ENCODE results near the gene LRRC52. TPM values are rescaled to one million over a fixed set of nuclear protein-coding genes. Genes with fewer than 3 reads are reported as not detected.

Gene LRRC52
- total and polyA plus RNA-seq, 2 of the 8 experiments (the other 6 are each of a cell fraction or from before 2014, with no cell fraction given), result 0.05 TPM; not detected in 1

- H3K79me1 ChIP-seq (ENCODE audit: low read depth, low read length), result no peaks in the 10 kb centered on the region
- DNase-seq (ENCODE audit: low read depth in 1 of 2, low spot score in 2 of 2) (no peak), FAIRE-seq (no peak)
- H2BK120ac ChIP-seq (replicated peaks; ENCODE audit: low read depth, low read length), result no peak overlapping the region
- H2AFZ ChIP-seq (ENCODE audit: low read length), result no peak overlapping the region
- no peak overlapping the region for H3K23ac ChIP-seq (ENCODE audit: insufficient read length)
- H2BK5ac ChIP-seq (ENCODE audit: low read depth, low read length), result no peak overlapping the region
- no peaks in the 10 kb centered on the region for H4K20me1 ChIP-seq (replicated peaks in 1 of 2; ENCODE audit: control insufficient read depth in 1 of 2, insufficient read depth in 2 of 2, low read length in 2 of 2)
- no peak overlapping the region for H4K91ac ChIP-seq (replicated peaks; ENCODE audit: insufficient read length, low read length)
- no peak overlapping the region for H2BK12ac ChIP-seq (ENCODE audit: low read depth, low read length)
- H3K4me2 ChIP-seq (ENCODE audit: insufficient read depth in 1 of 2, low read depth in 2 of 2, low read length in 2 of 2), result no peak overlapping the region
- H4K5ac ChIP-seq (ENCODE audit: insufficient read length, low read depth, low read length), result no peak overlapping the region
- CTCF ChIA-PET (ENCODE audit: partially characterized antibody), result interaction anchor here (0.5 kb wide), 1 partner anchor 436 kb away, joined by 3 read pairs; no protein-coding TSS in a partner anchor
- no peak overlapping the region for H2AK5ac ChIP-seq (ENCODE audit: low read depth, low read length)
- no peak overlapping the region for H3K9ac ChIP-seq (replicated peaks in 1 of 4; ENCODE audit: extremely low read depth in 1 of 4, low read depth in 3 of 4, low read length in 3 of 4)
- H3K36me3 ChIP-seq (ENCODE audit: control insufficient read depth in 2 of 4, insufficient read depth in 4 of 4, low read length in 3 of 4), result no peaks in the 10 kb centered on the region
- H3K27me3 ChIP-seq (replicated peaks in 1 of 4; ENCODE audit: control insufficient read depth in 3 of 4, extremely low read depth in 1 of 4, insufficient read depth in 3 of 4, low read length in 3 of 4), result peaks cover 0 to 2% (median 0%) of the 10 kb centered on the region in 4 experiments; a peak in 1 of 7 replicates
- no peaks in the 10 kb centered on the region for H3K4me1 ChIP-seq (replicated peaks in 1 of 4; ENCODE audit: control insufficient read depth in 3 of 4, insufficient read depth in 4 of 4, low read length in 3 of 4)
- H3K14ac ChIP-seq (ENCODE audit: insufficient read length), result no peak overlapping the region
- H3K56ac ChIP-seq (replicated peaks; ENCODE audit: insufficient read length, low read depth, low read length), result no peak overlapping the region
- H3K18ac ChIP-seq (ENCODE audit: extremely low read depth, low read length), result no peak overlapping the region
- WGBS, 2 experiments (ENCODE audit: extremely low coverage in 1 of 2, insufficient coverage in 1 of 2, insufficient read length in 1 of 2, insufficient replicate concordance in 2 of 2, low coverage in 1 of 2, low lambda C conversion rate in 2 of 2, missing lambda C conversion rate in 1 of 2), result 85% methylated on average over 6 of the region's 6 CpGs; no CpG with 5 or more reads in 1 of the 2 experiments
- no peaks in the 10 kb centered on the region for H3K9me3 ChIP-seq (ENCODE audit: insufficient read depth in 2 of 2, low read depth in 1 of 2, low read length in 1 of 2)
- H3K4me3 ChIP-seq (ENCODE audit: extremely low read depth in 1 of 4, insufficient read depth in 2 of 4, low read depth in 3 of 4, low read length in 4 of 4), result no peak overlapping the region
- no peak overlapping the region for H2BK20ac ChIP-seq (ENCODE audit: low read length)
- H3K4ac ChIP-seq (replicated peaks; ENCODE audit: insufficient read length, low read depth, low read length), result no peak overlapping the region
- POLR2A ChIA-PET (ENCODE audit: partially characterized antibody), result no interaction called here
- no peak overlapping the region for H3K27ac ChIP-seq (ENCODE audit: low read depth, low read length)
- no peak for TF ChIP-seq KDM4A (IDR thresholded peaks at IDR 0.05; ENCODE audit: low read depth, low read length, severe bottlenecking)
- TF ChIP-seq KDM1A (IDR thresholded peaks at IDR 0.05; ENCODE audit: borderline replicate concordance, low read length), result no peak
- TF ChIP-seq HDAC2 (IDR thresholded peaks at IDR 0.05; ENCODE audit: borderline replicate concordance in 1 of 2, low read depth in 2 of 2, low read length in 2 of 2), result no peak
- TF ChIP-seq GABPA (IDR thresholded peaks at IDR 0.05; ENCODE audit: borderline replicate concordance, insufficient read depth, low read length), result no peak
- TF ChIP-seq ATF3 (IDR thresholded peaks at IDR 0.05; ENCODE audit: insufficient read depth, low read depth, low read length), result no peak
- no peak for TF ChIP-seq EZH2 (IDR thresholded peaks at IDR 0.05; ENCODE audit: low read depth, low read length, severe bottlenecking)
- TF ChIP-seq JUN (IDR thresholded peaks at IDR 0.05; ENCODE audit: low read depth, low read length), result no peak
- TF ChIP-seq YY1 (IDR thresholded peaks at IDR 0.05; ENCODE audit: low read depth, low read length), result no peak
- TF ChIP-seq GTF2F1 (IDR thresholded peaks at IDR 0.05; ENCODE audit: borderline replicate concordance, low read depth, low read length), result no peak
- H2BK15ac ChIP-seq (ENCODE audit: low read length), result no peak overlapping the region
- no peak overlapping the region for H4K8ac ChIP-seq (ENCODE audit: extremely low read depth, insufficient read depth, low read length)
- H3K23me2 ChIP-seq (ENCODE audit: low read depth, low read length), result no peaks in the 10 kb centered on the region
- H3K79me2 ChIP-seq (ENCODE audit: control insufficient read depth in 1 of 2, insufficient read depth in 2 of 2, low read length in 2 of 2), result no peaks in the 10 kb centered on the region
Observed at GRCh38 chr1:165512816-165513215, 31.0 kb upstream of the LRRC52 start.
